GM18505 (cell line): Measurements from ENCODE around the gene FOSB.

Source experiments
- ATAC-seq: cut with Tn5 transposase; IDR thresholded peaks from one replicate; pipeline ENCODE4 v1.9.1; 2021; ENCODE audit not compliant: unreplicated experiment
- POLR2A ChIP-seq: IDR thresholded peaks from 4 replicates; pipeline ENCODE4 v1.6.1; 2011; ENCODE audit warnings: borderline replicate concordance; ENCODE audit not compliant: insufficient read depth, insufficient read length; ENCODE audit errors: extremely low read depth

The FOSB gene

GRCh38 chr19:45468159-45468651 lies 409 bp downstream of the FOSB start:
- ATAC-seq = no peak

GRCh38 chr19:45468803-45469131 lies 971 bp downstream of the FOSB start:
- peak; percentile 27 for ATAC-seq

More at GRCh38 chr19:45468159-45468651, 409 bp downstream of the FOSB start:
- no peak for TF ChIP-seq POLR2A

GRCh38 chr19:45469132-45469944 lies 1.5 kb downstream of the FOSB start:
- ATAC-seq = peak; percentile 50
- peak; percentile 65 for TF ChIP-seq POLR2A

More at GRCh38 chr19:45468803-45469131, 971 bp downstream of the FOSB start:
- TF ChIP-seq POLR2A = no peak

- no peak for ATAC-seq
- no peak for TF ChIP-seq POLR2A
These were observed 2.4 kb downstream of the FOSB start for GRCh38 chr19:45469945-45470761.

- TF ChIP-seq POLR2A = no peak
- no peak for ATAC-seq
These were observed 2.9 kb downstream of the FOSB start for GRCh38 chr19:45470762-45471081.

GRCh38 chr19:45471111-45471930 lies 3.5 kb downstream of the FOSB start:
- no peak for TF ChIP-seq POLR2A
- no peak for ATAC-seq

GRCh38 chr19:45471931-45472562 lies 4.3 kb downstream of the FOSB start:
- ATAC-seq = no peak
- no peak for TF ChIP-seq POLR2A

GRCh38 chr19:45472563-45473366 lies 5.0 kb downstream of the FOSB start:
- TF ChIP-seq POLR2A = no peak
- no peak for ATAC-seq

- no peak for TF ChIP-seq POLR2A
- no peak for ATAC-seq
These were observed 5.5 kb downstream of the FOSB start for GRCh38 chr19:45473367-45473681.

- no peak for ATAC-seq
- TF ChIP-seq POLR2A = no peak
These were observed 6.1 kb downstream of the FOSB start for GRCh38 chr19:45473682-45474605.
